Heart left ventricle (tissue), 13 donors: ENCODE results near the gene IPO13.

Experiments used
- POLR2A ChIP-seq, 2 donors: fragments of 450-650 bp; IDR thresholded peaks; one replicate each; pipeline ENCODE4 v1.6.1; 2017; ENCODE audit warnings: antibody characterized with exemption in 2 of 2, mild to moderate bottlenecking in 2 of 2, moderate library complexity in 2 of 2
- TF ChIP-seq, protein P1 (sequence below), 12 donors: fragments of 200-600 bp; sonication (generic) in 4 of 12; IDR thresholded peaks; one replicate each; pipeline versions ENCODE4 v1.5.0 to v1.8.0; 2018 to 2022; ENCODE audit warnings: antibody characterized with exemption in 12 of 12, mild to moderate bottlenecking in 5 of 12
- donor health status: ischemic (EF 13 %, LVEDD 7.1; RV severe dilation, severe dysfunction).
- donor health status: DM: no; HTN: yes; CAD: no.
- donor health status: DM: no; HTN: no; CAD: no.
- donor health status: ischemic (EF 25% LVEDD 6.9; RV normal size, moderate dysfunction).
- donor health status: ischemic (EF 25% LVEDD 5.7; RV mildly dilated, moderate dysfunction).
- donor health status: ischemic (EF 35%, LVEDD 5.7; RV mildly dilated, moderate dysfunction).
- donor health status: nonischemic (EF 11% LVEDD 7.7; RV severe dilation, severe dysfunction).
- donor health status: DM: yes; HTN: yes; CAD: no.
- donor health status: PGD.
- donor health status: ischemic (EF 29% LVEDD 5.4; RV normal size, mild dysfunction).
- donor health status: nonischemic (EF 23%, LVEDD 6.1; RV moderate dilation, normal function).

DNA sequence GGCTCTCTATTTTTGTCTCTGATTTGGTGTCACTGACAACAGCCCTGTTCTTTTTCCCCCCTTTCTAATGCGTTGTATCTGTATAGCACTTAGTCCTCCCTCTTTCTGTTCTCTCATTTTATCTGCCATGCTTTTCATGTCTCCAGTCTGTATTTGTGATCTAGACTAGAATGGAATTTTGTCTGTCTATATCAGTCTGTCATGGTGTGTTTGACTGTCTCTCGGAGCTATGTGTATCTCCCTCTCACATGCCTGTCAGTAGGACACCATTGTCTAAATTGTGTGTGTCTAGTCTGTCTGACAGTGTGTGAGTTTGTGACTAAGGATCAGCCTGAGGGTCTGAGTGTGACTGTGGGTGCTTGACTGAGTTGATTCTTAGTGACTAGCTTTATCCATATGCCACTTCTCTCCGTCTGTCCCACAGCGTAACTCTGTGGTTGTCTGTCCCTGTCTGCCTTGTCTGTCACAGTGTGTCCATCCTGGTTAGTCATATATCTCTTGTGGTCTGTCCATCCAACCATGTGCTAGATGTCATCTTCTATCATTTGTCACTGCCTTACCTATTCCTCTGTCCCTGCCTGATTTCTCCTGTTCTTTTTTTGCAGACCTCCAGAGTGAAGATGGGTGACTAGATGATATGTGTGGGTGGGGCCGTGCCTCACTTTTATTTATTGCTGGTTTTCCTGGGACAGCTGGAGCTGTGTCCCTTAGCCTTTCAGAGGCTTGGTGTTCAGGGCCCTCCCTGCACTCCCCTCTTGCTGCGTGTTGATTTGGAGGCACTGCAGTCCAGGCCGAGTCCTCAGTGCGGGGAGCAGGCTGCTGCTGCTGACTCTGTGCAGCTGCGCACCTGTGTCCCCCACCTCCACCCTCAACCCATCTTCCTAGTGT lies 30.9 kb downstream of the IPO13 start:
- TF ChIP-seq POLR2A (IDR thresholded peaks at IDR 0.05), result no peak
- TF ChIP-seq, protein P1, sequence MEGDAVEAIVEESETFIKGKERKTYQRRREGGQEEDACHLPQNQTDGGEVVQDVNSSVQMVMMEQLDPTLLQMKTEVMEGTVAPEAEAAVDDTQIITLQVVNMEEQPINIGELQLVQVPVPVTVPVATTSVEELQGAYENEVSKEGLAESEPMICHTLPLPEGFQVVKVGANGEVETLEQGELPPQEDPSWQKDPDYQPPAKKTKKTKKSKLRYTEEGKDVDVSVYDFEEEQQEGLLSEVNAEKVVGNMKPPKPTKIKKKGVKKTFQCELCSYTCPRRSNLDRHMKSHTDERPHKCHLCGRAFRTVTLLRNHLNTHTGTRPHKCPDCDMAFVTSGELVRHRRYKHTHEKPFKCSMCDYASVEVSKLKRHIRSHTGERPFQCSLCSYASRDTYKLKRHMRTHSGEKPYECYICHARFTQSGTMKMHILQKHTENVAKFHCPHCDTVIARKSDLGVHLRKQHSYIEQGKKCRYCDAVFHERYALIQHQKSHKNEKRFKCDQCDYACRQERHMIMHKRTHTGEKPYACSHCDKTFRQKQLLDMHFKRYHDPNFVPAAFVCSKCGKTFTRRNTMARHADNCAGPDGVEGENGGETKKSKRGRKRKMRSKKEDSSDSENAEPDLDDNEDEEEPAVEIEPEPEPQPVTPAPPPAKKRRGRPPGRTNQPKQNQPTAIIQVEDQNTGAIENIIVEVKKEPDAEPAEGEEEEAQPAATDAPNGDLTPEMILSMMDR (IDR thresholded peaks at IDR 0.05), result no peak
